GM23338 (cell line): ENCODE results near the gene CDC42SE1. TPM values are rescaled to one million over a fixed set of nuclear protein-coding genes. Genes with fewer than 3 reads are reported as not detected.

Experiments used
- ATAC-seq: fragments of 200-7000 bp; cut with Tn5 transposase; 3 replicates; pipeline ENCODE4 v1.9.1; 2020
- DNase-seq: peaks from one replicate; pipeline ENCODE4 v3.0.0-alpha.2; 2015; ENCODE audit warnings: low spot score
- H2AFZ ChIP-seq: fragments of 200-600 bp; sonication (generic); 2 replicates; pipeline ENCODE4 v1.8.0; 2016; ENCODE audit warnings: antibody characterized with exemption, mild to moderate bottlenecking, moderate library complexity
- H3F3A ChIP-seq: fragments of 200-600 bp; sonication (generic); replicated peaks from 2 replicates; pipeline ENCODE4 v1.8.0; 2017; ENCODE audit warnings: antibody characterized with exemption, mixed run types, low read depth
- H3K27ac ChIP-seq: fragments of 200-600 bp; sonication (generic); 2 replicates; pipeline ENCODE4 v1.6.1; 2016; ENCODE audit warnings: low read depth
- H3K27me3 ChIP-seq: fragments of 200-600 bp; sonication (generic); 2 replicates; pipeline ENCODE4 v1.8.0; 2016; ENCODE audit warnings: mild to moderate bottlenecking, mixed run types, moderate library complexity; ENCODE audit not compliant: insufficient read depth
- H3K36me3 ChIP-seq: fragments of 200-600 bp; sonication (generic); 2 replicates; pipeline ENCODE4 v1.8.0; 2016; ENCODE audit warnings: mild to moderate bottlenecking; ENCODE audit not compliant: insufficient read depth
- H3K4me1 ChIP-seq: fragments of 200-600 bp; sonication (generic); 2 replicates; pipeline ENCODE4 v1.8.0; 2016; ENCODE audit warnings: mild to moderate bottlenecking, moderate library complexity; ENCODE audit not compliant: insufficient read depth
- H3K4me2 ChIP-seq: fragments of 200-600 bp; sonication (generic); 2 replicates; pipeline ENCODE4 v1.7.1; 2017; ENCODE audit warnings: mixed run types
- H3K4me3 ChIP-seq: fragments of 200-600 bp; sonication (generic); 2 replicates; pipeline ENCODE4 v1.6.1; 2016; ENCODE audit warnings: mixed run types
- H3K79me2 ChIP-seq: fragments of 200-600 bp; sonication (generic); replicated peaks from 2 replicates; pipeline ENCODE4 v1.8.0; 2017; ENCODE audit warnings: mild to moderate bottlenecking; ENCODE audit not compliant: insufficient read depth
- H3K9me2 ChIP-seq: fragments of 200-600 bp; sonication (generic); 2 replicates; pipeline ENCODE4 v1.8.0; 2017; ENCODE audit not compliant: insufficient read depth
- H4K20me1 ChIP-seq: fragments of 200-600 bp; sonication (generic); replicated peaks from 2 replicates; pipeline ENCODE4 v1.8.0; 2017; ENCODE audit warnings: mild to moderate bottlenecking; ENCODE audit not compliant: insufficient read depth
- H3K27ac Mint-ChIP-seq: 2 replicates; pipeline ENCODE4 v1.8.0; 2020; ENCODE audit warnings: inconsistent platforms, mild to moderate bottlenecking, moderate library complexity, mixed read lengths
- H3K27me3 Mint-ChIP-seq: 3 replicates; pipeline ENCODE4 v1.8.0; 2022; ENCODE audit warnings: low read depth, mild to moderate bottlenecking, moderate library complexity, mixed read lengths, inconsistent platforms; ENCODE audit not compliant: insufficient read depth, poor library complexity
- H3K36me3 Mint-ChIP-seq: 3 replicates; pipeline ENCODE4 v1.8.0; 2021; ENCODE audit warnings: low read depth, mild to moderate bottlenecking, inconsistent platforms, moderate library complexity, mixed read lengths
- H3K4me1 Mint-ChIP-seq: 3 replicates; pipeline ENCODE4 v1.8.0; 2020; ENCODE audit warnings: mild to moderate bottlenecking, inconsistent platforms, mixed read lengths
- H3K4me3 Mint-ChIP-seq: 3 replicates; pipeline ENCODE4 v1.8.0; 2021; ENCODE audit warnings: moderate library complexity, mild to moderate bottlenecking, inconsistent platforms, mixed read lengths
- H3K9me3 Mint-ChIP-seq: 3 replicates; pipeline ENCODE4 v1.8.0; 2020; ENCODE audit warnings: moderate library complexity, mild to moderate bottlenecking, inconsistent platforms, mixed read lengths
- EZH2 ChIP-seq: fragments of 200-600 bp; sonication (generic); IDR thresholded peaks from one replicate; pipeline ENCODE4 v1.8.0; 2017; ENCODE audit warnings: antibody characterized with exemption, mild to moderate bottlenecking, low read depth; ENCODE audit not compliant: unreplicated experiment
- EZH2phosphoT487 ChIP-seq: fragments of 200-600 bp; sonication (generic); IDR thresholded peaks from one replicate; pipeline ENCODE4 v1.8.1; 2018; ENCODE audit warnings: antibody characterized with exemption; ENCODE audit not compliant: unreplicated experiment
- NANOG ChIP-seq: IDR thresholded peaks from 2 replicates; pipeline ENCODE4 v1.6.1; 2016; ENCODE audit warnings: antibody characterized with exemption, borderline replicate concordance
- REST ChIP-seq: IDR thresholded peaks from one replicate; pipeline ENCODE4 v1.6.1; 2018; ENCODE audit warnings: antibody characterized with exemption; ENCODE audit not compliant: unreplicated experiment
- polyA plus RNA-seq: library from polyadenylated mRNA; unstranded; fragments of >200 nt; fragmentation: Nextera tagmentation; extraction: Ambion mirVana; gene quantifications from 2 replicates; pipeline ENCODE4 v1.2.1, GENCODE V29; 2016
- total RNA-seq: library from RNA; depleted of rRNA; stranded (reverse); fragments of >200 nt; shearing (Covaris generic); gene quantifications from 2 replicates; pipeline ENCODE4 v1.2.3, GENCODE V29; 2014
- TF ChIP-seq, protein P1 (sequence below), 2 experiments: fragments of 200-600 bp in 1 of 2; sonication (generic) in 1 of 2; conservative IDR thresholded peaks; 2 replicates each; pipeline versions ENCODE4 v1.5.1 to v1.6.1; 2016 to 2017; ENCODE audit warnings: antibody characterized with exemption in 2 of 2, low read depth in 2 of 2, mild to moderate bottlenecking in 2 of 2, moderate library complexity in 1 of 2
- TF ChIP-seq, protein P2 (sequence below): fragments of 250-450 bp; sonication (Bioruptor Pico); IDR thresholded peaks from 2 replicates; pipeline ENCODE4 v1.5.0; 2020; ENCODE audit warnings: mild to moderate bottlenecking, moderate library complexity

The CDC42SE1 gene
- total and polyA plus RNA-seq, 2 experiments from 2014 or later, result 18.3 to 49.1 TPM

DNA sequence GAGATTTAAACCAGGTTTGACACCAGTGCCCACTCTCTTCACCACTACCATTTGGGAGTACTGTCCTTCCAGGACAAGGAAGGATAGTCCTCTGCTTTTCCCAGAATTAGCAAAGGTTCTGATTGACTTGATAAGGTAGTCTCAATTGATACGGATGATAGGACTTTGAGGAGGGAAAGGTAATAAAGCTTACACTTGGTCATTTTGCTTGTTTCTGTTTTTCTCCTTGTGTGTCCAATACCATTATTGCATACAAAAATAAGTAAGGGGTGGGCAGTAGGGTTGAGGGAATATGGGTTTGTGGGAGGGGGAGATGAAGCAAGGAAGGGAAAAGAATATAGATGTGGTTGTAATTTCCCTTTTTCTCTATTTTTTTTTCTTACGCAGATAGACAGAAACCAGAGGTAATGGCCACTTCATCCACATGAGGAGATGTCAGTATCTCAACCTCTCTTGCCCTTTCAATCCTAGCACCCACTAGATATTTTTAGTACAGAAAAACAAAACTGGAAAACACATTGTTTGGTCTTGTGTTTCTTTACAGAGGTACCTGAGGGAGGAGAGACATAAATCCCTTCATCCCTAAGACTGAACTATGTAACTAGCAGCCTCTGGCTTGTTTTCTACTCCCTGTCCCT lies 9.3 kb downstream of the CDC42SE1 start:
- ATAC-seq (no peak), DNase-seq (no peak)
- H3K27ac Mint-ChIP-seq, result no peak overlapping the region; the same call in 1 of the 2 replicates
- peaks cover 11% of the 10 kb centered on the region for H4K20me1 ChIP-seq
- H3K4me3 Mint-ChIP-seq, result no peak overlapping the region
- no peak overlapping the region for H3K4me2 ChIP-seq
- H3K4me3 ChIP-seq, result no peak overlapping the region
- peaks cover 41% of the 10 kb centered on the region for H3K36me3 ChIP-seq
- no peak overlapping the region for H2AFZ ChIP-seq
- peaks cover 9% of the 10 kb centered on the region; the same call in 2 of the 3 replicates for H3K4me1 Mint-ChIP-seq
- H3K27me3 ChIP-seq, result no peaks in the 10 kb centered on the region
- no peak for TF ChIP-seq REST
- no peak for TF ChIP-seq NANOG
- TF ChIP-seq, protein P1, sequence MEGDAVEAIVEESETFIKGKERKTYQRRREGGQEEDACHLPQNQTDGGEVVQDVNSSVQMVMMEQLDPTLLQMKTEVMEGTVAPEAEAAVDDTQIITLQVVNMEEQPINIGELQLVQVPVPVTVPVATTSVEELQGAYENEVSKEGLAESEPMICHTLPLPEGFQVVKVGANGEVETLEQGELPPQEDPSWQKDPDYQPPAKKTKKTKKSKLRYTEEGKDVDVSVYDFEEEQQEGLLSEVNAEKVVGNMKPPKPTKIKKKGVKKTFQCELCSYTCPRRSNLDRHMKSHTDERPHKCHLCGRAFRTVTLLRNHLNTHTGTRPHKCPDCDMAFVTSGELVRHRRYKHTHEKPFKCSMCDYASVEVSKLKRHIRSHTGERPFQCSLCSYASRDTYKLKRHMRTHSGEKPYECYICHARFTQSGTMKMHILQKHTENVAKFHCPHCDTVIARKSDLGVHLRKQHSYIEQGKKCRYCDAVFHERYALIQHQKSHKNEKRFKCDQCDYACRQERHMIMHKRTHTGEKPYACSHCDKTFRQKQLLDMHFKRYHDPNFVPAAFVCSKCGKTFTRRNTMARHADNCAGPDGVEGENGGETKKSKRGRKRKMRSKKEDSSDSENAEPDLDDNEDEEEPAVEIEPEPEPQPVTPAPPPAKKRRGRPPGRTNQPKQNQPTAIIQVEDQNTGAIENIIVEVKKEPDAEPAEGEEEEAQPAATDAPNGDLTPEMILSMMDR (conservative IDR thresholded peaks at IDR 0.05; ENCODE audit: low read depth in 2 of 2), result no peak
- TF ChIP-seq EZH2, result no peak
- TF ChIP-seq, protein P2, sequence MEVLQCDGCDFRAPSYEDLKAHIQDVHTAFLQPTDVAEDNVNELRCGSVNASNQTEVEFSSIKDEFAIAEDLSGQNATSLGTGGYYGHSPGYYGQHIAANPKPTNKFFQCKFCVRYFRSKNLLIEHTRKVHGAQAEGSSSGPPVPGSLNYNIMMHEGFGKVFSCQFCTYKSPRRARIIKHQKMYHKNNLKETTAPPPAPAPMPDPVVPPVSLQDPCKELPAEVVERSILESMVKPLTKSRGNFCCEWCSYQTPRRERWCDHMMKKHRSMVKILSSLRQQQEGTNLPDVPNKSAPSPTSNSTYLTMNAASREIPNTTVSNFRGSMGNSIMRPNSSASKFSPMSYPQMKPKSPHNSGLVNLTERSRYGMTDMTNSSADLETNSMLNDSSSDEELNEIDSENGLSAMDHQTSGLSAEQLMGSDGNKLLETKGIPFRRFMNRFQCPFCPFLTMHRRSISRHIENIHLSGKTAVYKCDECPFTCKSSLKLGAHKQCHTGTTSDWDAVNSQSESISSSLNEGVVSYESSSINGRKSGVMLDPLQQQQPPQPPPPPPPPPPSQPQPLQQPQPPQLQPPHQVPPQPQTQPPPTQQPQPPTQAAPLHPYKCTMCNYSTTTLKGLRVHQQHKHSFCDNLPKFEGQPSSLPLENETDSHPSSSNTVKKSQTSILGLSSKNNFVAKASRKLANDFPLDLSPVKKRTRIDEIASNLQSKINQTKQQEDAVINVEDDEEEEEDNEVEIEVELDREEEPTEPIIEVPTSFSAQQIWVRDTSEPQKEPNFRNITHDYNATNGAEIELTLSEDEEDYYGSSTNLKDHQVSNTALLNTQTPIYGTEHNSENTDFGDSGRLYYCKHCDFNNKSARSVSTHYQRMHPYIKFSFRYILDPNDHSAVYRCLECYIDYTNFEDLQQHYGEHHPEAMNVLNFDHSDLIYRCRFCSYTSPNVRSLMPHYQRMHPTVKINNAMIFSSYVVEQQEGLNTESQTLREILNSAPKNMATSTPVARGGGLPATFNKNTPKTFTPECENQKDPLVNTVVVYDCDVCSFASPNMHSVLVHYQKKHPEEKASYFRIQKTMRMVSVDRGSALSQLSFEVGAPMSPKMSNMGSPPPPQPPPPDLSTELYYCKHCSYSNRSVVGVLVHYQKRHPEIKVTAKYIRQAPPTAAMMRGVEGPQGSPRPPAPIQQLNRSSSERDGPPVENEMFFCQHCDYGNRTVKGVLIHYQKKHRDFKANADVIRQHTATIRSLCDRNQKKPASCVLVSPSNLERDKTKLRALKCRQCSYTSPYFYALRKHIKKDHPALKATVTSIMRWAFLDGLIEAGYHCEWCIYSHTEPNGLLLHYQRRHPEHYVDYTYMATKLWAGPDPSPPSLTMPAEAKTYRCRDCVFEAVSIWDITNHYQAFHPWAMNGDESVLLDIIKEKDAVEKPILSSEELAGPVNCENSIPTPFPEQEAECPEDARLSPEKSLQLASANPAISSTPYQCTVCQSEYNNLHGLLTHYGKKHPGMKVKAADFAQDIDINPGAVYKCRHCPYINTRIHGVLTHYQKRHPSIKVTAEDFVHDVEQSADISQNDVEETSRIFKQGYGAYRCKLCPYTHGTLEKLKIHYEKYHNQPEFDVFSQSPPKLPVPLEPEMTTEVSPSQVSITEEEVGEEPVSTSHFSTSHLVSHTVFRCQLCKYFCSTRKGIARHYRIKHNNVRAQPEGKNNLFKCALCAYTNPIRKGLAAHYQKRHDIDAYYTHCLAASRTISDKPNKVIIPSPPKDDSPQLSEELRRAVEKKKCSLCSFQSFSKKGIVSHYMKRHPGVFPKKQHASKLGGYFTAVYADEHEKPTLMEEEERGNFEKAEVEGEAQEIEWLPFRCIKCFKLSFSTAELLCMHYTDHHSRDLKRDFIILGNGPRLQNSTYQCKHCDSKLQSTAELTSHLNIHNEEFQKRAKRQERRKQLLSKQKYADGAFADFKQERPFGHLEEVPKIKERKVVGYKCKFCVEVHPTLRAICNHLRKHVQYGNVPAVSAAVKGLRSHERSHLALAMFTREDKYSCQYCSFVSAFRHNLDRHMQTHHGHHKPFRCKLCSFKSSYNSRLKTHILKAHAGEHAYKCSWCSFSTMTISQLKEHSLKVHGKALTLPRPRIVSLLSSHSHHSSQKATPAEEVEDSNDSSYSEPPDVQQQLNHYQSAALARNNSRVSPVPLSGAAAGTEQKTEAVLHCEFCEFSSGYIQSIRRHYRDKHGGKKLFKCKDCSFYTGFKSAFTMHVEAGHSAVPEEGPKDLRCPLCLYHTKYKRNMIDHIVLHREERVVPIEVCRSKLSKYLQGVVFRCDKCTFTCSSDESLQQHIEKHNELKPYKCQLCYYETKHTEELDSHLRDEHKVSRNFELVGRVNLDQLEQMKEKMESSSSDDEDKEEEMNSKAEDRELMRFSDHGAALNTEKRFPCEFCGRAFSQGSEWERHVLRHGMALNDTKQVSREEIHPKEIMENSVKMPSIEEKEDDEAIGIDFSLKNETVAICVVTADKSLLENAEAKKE (CRISPR knock-in tag), result no peak
- no peak for TF ChIP-seq EZH2phosphoT487
- peaks cover 5% of the 10 kb centered on the region; the same call in 1 of the 2 replicates for H3K4me1 ChIP-seq
- H3F3A ChIP-seq, result peaks cover 41% of the 10 kb centered on the region
- H3K79me2 ChIP-seq, result no peaks in the 10 kb centered on the region
- H3K9me2 ChIP-seq, result no peaks in the 10 kb centered on the region
- H3K36me3 Mint-ChIP-seq, result peaks cover 43% of the 10 kb centered on the region
- H3K27me3 Mint-ChIP-seq, result peaks cover 8% of the 10 kb centered on the region
- H3K27ac ChIP-seq, result peak overlapping the region; percentile 68; the same call in 1 of the 2 replicates
- H3K9me3 Mint-ChIP-seq, result no peaks in the 10 kb centered on the region; the same call in 2 of the 3 replicates
